ENCODE results near the gene ATL1.

ATL1 gene

DNA sequence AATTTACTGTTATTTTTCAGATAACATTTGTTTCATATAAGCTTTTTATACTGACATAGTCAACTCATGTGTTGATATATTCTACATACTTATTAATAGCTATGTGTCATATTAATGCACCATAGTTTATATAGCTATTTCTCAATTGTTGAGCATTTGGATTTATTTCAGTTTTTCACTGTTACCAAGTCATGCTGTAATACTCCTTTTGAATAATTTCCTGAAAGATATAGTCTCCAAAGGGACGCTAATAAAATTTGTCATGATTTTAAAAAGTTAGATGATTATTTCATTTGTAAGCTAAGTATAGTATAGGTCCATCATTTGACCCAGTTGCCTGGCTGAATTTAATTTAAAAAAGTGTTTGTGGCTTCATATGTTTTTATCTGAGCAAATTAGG, 47.8 kb downstream of the ATL1 start:
- peak overlapping the region; percentile 94 for H3K4me2 ChIP-seq
- no peaks in the 10 kb centered on the region for H3K79me2 ChIP-seq (ENCODE audit: insufficient read depth, low read depth)
- H3K27ac ChIP-seq: peak overlapping the region; percentile 15; the same call in 1 of the 2 replicates
- peak overlapping the region; percentile 49; the same call in 1 of the 2 replicates for H2AFZ ChIP-seq (ENCODE audit: low read depth)
- no peak for TF ChIP-seq CTCF (conservative IDR thresholded peaks at IDR 0.05; ENCODE audit: low read depth, low read length)
- no peak overlapping the region for H3K4me3 ChIP-seq (IDR thresholded peaks at IDR 0.05; ENCODE audit: insufficient read depth, low read depth, low read length)
- no peak overlapping the region for H3K9ac ChIP-seq
- no peaks in the 10 kb centered on the region for H3K27me3 ChIP-seq (ENCODE audit: insufficient read depth, low read depth)
- H4K20me1 ChIP-seq (ENCODE audit: insufficient read depth): no peaks in the 10 kb centered on the region
- peaks cover 50% of the 10 kb centered on the region for H3K4me1 ChIP-seq (ENCODE audit: low read depth, poor library complexity, severe bottlenecking)
- H3K36me3 ChIP-seq (ENCODE audit: insufficient read depth): no peaks in the 10 kb centered on the region

DNA sequence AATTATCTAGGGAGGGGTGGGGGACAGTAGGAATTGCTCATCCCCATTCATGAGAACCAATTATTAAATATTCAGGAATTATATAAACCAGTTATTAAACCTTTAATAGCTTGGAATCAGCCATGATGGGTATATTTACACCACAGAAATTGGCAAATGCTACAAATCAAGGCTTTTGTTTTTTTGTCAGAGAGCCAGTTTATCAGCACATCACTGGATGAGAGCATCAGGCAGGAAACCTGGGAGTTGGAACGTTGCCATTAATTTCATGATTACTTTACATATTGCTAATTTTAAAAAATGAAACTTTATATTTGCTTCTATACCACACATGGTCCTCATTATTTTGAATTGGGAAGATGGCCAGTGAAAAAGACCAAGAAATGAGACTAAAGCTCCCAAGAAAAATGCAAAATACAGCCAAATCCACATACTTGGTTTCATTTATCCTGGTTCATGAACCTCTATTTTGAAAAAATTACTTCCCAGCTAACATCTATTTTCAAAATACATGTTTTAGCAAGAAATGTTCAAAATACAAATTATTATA, 48.4 kb downstream of the ATL1 start:
- H2AFZ ChIP-seq (ENCODE audit: low read depth): no peak overlapping the region
- peaks cover 46% of the 10 kb centered on the region for H3K4me1 ChIP-seq (ENCODE audit: low read depth, poor library complexity, severe bottlenecking)
- no peaks in the 10 kb centered on the region for H3K27me3 ChIP-seq (ENCODE audit: insufficient read depth, low read depth)
- H3K36me3 ChIP-seq (ENCODE audit: insufficient read depth): no peaks in the 10 kb centered on the region
- H3K27ac ChIP-seq: no peak overlapping the region
- no peaks in the 10 kb centered on the region for H4K20me1 ChIP-seq (ENCODE audit: insufficient read depth)
- H3K9ac ChIP-seq: no peak overlapping the region
- no peaks in the 10 kb centered on the region for H3K79me2 ChIP-seq (ENCODE audit: insufficient read depth, low read depth)
- TF ChIP-seq CTCF (conservative IDR thresholded peaks at IDR 0.05; ENCODE audit: low read depth, low read length): no peak
- no peak overlapping the region for H3K4me3 ChIP-seq (IDR thresholded peaks at IDR 0.05; ENCODE audit: insufficient read depth, low read depth, low read length)
- peak overlapping the region; percentile 94; the same call in 1 of the 2 replicates for H3K4me2 ChIP-seq

DNA sequence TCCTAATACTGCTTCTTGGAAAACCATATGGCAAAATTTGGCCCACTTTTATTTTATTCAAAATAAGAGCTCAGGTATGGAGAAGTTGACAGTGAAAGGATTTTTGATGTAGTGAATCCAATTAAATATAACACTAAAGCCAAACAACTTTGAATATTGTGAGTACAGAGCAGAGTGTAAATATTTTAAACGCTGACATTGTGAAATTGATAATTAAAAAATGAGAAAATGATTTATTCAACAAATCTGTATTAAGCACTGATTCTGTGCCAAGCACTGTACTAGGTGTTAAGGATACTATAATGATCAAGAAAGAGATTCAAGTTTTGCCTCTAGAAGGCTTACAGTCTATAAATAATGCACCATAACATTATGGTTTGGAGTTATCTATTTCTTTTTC, 50.5 kb downstream of the ATL1 start:
- H2AFZ ChIP-seq (ENCODE audit: low read depth): no peak overlapping the region
- H3K9ac ChIP-seq: no peak overlapping the region
- no peak overlapping the region for H3K27ac ChIP-seq
- TF ChIP-seq CTCF (conservative IDR thresholded peaks at IDR 0.05; ENCODE audit: low read depth, low read length): no peak
- peaks cover 35% of the 10 kb centered on the region for H3K4me1 ChIP-seq (ENCODE audit: low read depth, poor library complexity, severe bottlenecking)
- no peak overlapping the region for H3K4me2 ChIP-seq
- H3K79me2 ChIP-seq (ENCODE audit: insufficient read depth, low read depth): no peaks in the 10 kb centered on the region
- no peaks in the 10 kb centered on the region for H3K27me3 ChIP-seq (ENCODE audit: insufficient read depth, low read depth)
- H4K20me1 ChIP-seq (ENCODE audit: insufficient read depth): no peaks in the 10 kb centered on the region
- no peaks in the 10 kb centered on the region for H3K36me3 ChIP-seq (ENCODE audit: insufficient read depth)
- H3K4me3 ChIP-seq (IDR thresholded peaks at IDR 0.05; ENCODE audit: insufficient read depth, low read depth, low read length): no peak overlapping the region

DNA sequence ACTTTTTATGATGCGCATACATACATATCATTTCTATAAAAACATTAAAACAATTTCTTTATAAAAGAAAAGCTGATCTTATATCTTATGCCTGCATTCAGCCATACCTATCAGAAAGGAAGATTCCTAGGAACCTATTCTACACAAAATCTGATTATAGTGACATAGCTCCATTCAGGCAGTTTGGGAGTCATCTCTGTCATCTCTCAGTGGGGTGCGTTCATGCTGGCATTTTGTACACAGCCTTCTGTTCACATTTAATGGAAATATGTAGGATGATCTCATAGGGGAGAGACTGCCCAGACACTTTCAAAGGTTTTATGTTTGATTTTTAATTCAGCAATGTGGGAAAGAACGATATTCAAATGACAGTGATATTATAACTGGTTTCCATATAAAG, 52.9 kb downstream of the ATL1 start:
- Histone ChIP-seq H4K20me1 (ENCODE audit: insufficient read depth) (no peaks in the 10 kb centered on the region), H3K9ac (no peak overlapping the region), H2AFZ (ENCODE audit: low read depth) (no peak overlapping the region), H3K4me1 (ENCODE audit: low read depth, poor library complexity, severe bottlenecking) (peaks cover 12% of the 10 kb centered on the region), H3K27ac (no peak overlapping the region), H3K4me3 (IDR thresholded peaks at IDR 0.05; ENCODE audit: insufficient read depth, low read depth, low read length) (no peak overlapping the region), H3K36me3 (ENCODE audit: insufficient read depth) (no peaks in the 10 kb centered on the region), H3K79me2 (ENCODE audit: insufficient read depth, low read depth) (no peaks in the 10 kb centered on the region), H3K4me2 (no peak overlapping the region), H3K27me3 (ENCODE audit: insufficient read depth, low read depth) (no peaks in the 10 kb centered on the region)
- TF ChIP-seq CTCF (conservative IDR thresholded peaks at IDR 0.05; ENCODE audit: low read depth, low read length): no peak
